HepG2 (cell line): ENCODE measurements around the gene NCOA6. TPM values are rescaled to one million over a fixed set of nuclear protein-coding genes. Genes with fewer than 3 reads are reported as not detected.

Experiments
- FOSL1 ChIP-seq: sonication (generic); formaldehyde crosslinking; IDR thresholded peaks from 2 replicates; pipeline ENCODE4 v1.9.0; 2021; ENCODE audit warnings: missing genetic modification reagents, borderline replicate concordance
- HOXD1 ChIP-seq: sonication (generic); formaldehyde crosslinking; IDR thresholded peaks from 2 replicates; pipeline ENCODE4 v1.5.0; 2020; ENCODE audit warnings: missing genetic modification reagents
- MED8 ChIP-seq: sonication (generic); formaldehyde crosslinking; IDR thresholded peaks from 2 replicates; pipeline ENCODE4 v1.8.1; 2023; ENCODE audit warnings: mild to moderate bottlenecking, missing genetic modification reagents; ENCODE audit not compliant: insufficient replicate concordance
- MZF1 ChIP-seq: sonication (generic); formaldehyde crosslinking; IDR thresholded peaks from 2 replicates; pipeline ENCODE4 v1.8.1; 2023; ENCODE audit warnings: mild to moderate bottlenecking, missing genetic modification reagents, borderline replicate concordance
- PPARG ChIP-seq: conservative IDR thresholded peaks from 2 replicates; pipeline ENCODE4 v1.6.1; 2016; ENCODE audit warnings: missing biosample characterization, missing genetic modification reagents
- SP2 ChIP-seq: sonication (generic); formaldehyde crosslinking; IDR thresholded peaks from 2 replicates; pipeline ENCODE4 v1.5.1; 2020; ENCODE audit warnings: mild to moderate bottlenecking, missing genetic modification reagents
- THAP11 ChIP-seq: IDR thresholded peaks from 2 replicates; pipeline ENCODE4 v1.6.1; 2016; ENCODE audit warnings: missing biosample characterization, missing genetic modification reagents
- ZFY ChIP-seq: sonication (generic); formaldehyde crosslinking; IDR thresholded peaks from 2 replicates; pipeline ENCODE4 v1.4.0; 2020; ENCODE audit warnings: missing genetic modification reagents
- ZNF367 ChIP-seq: sonication (generic); formaldehyde crosslinking; IDR thresholded peaks from 2 replicates; pipeline ENCODE4 v1.4.0; 2020; ENCODE audit warnings: missing genetic modification reagents, borderline replicate concordance
- ZNF790 ChIP-seq: sonication (generic); formaldehyde crosslinking; IDR thresholded peaks from 2 replicates; pipeline ENCODE4 v1.8.0; 2022; ENCODE audit warnings: missing genetic modification reagents, mild to moderate bottlenecking, borderline replicate concordance
- ZSCAN12 ChIP-seq: sonication (generic); formaldehyde crosslinking; IDR thresholded peaks from 2 replicates; pipeline ENCODE4 v1.9.0; 2021; ENCODE audit warnings: mild to moderate bottlenecking, missing genetic modification reagents
- polyA plus RNA-seq, 8 experiments: library from polyadenylated mRNA; depleted of rRNA in 3 of 8; stranded (reverse) in 7 of 8; unstranded in 1 of 8; fragments of >200 nt; fragmentation: Illumina TruSeq in 4 of 8; extraction: Trizol in 4 of 8; gene quantifications; 2 replicates each; pipeline versions ENCODE4 v1.2.1 to v1.2.3, GENCODE V29; 2011 to 2016; ENCODE audit warnings: low read depth in 4 of 8, missing spikeins in 1 of 8, mixed read lengths in 1 of 8; ENCODE audit not compliant: insufficient read depth in 1 of 8
- total RNA-seq, 5 experiments: library from RNA; depleted of rRNA; stranded (reverse); fragments of >200 nt; fragmentation: Illumina TruSeq; extraction: Trizol; gene quantifications; 2 replicates each; pipeline ENCODE4 v1.2.3, GENCODE V29; 2016; ENCODE audit warnings: low read depth in 1 of 5
- TF ChIP-seq, protein P1 (sequence below): sonication (generic); formaldehyde crosslinking; conservative IDR thresholded peaks from 2 replicates; pipeline ENCODE4 v1.8.0; 2022; ENCODE audit warnings: missing genetic modification reagents
- TF ChIP-seq, protein P2 (sequence below): IDR thresholded peaks from 2 replicates; pipeline ENCODE4 v1.6.1; 2018; ENCODE audit warnings: missing genetic modification reagents, mild to moderate bottlenecking, missing compliant biosample characterization
- TF ChIP-seq, protein P3 (sequence below): IDR thresholded peaks from 2 replicates; pipeline ENCODE4 v1.6.1; 2016; ENCODE audit warnings: missing compliant biosample characterization, missing genetic modification reagents, borderline replicate concordance
- TF ChIP-seq, protein P4 (sequence below): sonication (generic); formaldehyde crosslinking; IDR thresholded peaks from 2 replicates; pipeline ENCODE4 v1.4.0; 2020; ENCODE audit warnings: missing genetic modification reagents
- TF ChIP-seq, protein P5 (sequence below): sonication (generic); formaldehyde crosslinking; IDR thresholded peaks from 2 replicates; pipeline ENCODE4 v1.5.1; 2020; ENCODE audit warnings: mild to moderate bottlenecking, missing genetic modification reagents
- TF ChIP-seq, protein P6 (sequence below): sonication (generic); formaldehyde crosslinking; IDR thresholded peaks from 2 replicates; pipeline ENCODE4 v1.5.0; 2020; ENCODE audit warnings: mild to moderate bottlenecking, missing genetic modification reagents, borderline replicate concordance

The NCOA6 gene
- total and polyA plus RNA-seq, 2 of the 13 experiments (the other 11 are each of a cell fraction or from before 2014, with no cell fraction given), result 11.2 to 29.3 TPM

DNA sequence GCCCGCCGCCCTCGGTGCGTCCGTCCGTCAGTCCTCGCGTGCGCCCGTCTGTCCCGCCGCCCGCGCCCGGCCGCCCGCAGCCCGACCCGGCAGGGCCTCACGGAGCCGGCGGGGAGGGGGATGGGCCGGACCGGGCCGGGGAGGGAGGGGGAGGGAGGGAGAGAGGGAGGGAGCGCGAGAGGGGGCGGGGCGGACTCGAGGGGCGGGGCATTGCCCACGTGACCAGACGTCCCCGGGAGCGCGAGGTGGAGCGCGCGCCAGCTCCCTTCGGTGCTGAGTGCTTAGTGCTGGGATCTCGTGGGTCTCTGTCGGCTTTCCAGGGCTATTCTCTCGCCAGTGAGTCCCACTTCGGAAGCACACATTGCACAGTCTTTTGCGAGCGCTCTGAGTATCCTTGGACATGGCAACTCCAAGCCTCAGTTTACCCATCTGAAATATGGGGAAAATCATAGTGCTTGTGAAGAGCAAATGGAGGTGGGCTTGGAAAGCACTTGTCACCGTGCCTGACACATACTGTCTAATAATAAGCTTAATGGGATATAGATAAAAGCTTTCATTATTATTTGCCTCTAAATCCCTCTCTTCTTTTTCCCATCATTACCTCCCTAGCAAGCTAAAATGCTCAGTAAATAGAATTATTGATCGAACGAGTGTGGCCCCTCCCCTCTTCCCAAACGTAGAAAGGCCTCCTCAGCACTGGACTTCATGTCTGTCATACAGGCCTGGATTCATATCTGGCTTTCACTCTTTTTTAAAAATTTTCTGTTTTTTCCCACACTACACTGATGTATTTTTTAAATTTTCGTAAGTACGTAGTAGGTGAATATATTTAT lies at the start of gene NCOA6 (continued):
- TF ChIP-seq, protein P1, sequence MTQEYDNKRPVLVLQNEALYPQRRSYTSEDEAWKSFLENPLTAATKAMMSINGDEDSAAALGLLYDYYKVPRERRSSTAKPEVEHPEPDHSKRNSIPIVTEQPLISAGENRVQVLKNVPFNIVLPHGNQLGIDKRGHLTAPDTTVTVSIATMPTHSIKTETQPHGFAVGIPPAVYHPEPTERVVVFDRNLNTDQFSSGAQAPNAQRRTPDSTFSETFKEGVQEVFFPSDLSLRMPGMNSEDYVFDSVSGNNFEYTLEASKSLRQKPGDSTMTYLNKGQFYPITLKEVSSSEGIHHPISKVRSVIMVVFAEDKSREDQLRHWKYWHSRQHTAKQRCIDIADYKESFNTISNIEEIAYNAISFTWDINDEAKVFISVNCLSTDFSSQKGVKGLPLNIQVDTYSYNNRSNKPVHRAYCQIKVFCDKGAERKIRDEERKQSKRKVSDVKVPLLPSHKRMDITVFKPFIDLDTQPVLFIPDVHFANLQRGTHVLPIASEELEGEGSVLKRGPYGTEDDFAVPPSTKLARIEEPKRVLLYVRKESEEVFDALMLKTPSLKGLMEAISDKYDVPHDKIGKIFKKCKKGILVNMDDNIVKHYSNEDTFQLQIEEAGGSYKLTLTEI, result no peak
- TF ChIP-seq, protein P2, sequence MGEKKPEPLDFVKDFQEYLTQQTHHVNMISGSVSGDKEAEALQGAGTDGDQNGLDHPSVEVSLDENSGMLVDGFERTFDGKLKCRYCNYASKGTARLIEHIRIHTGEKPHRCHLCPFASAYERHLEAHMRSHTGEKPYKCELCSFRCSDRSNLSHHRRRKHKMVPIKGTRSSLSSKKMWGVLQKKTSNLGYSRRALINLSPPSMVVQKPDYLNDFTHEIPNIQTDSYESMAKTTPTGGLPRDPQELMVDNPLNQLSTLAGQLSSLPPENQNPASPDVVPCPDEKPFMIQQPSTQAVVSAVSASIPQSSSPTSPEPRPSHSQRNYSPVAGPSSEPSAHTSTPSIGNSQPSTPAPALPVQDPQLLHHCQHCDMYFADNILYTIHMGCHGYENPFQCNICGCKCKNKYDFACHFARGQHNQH (CRISPR knock-in tag), result peak; percentile 82
- no peak for TF ChIP-seq FOSL1
- TF ChIP-seq, protein P3, sequence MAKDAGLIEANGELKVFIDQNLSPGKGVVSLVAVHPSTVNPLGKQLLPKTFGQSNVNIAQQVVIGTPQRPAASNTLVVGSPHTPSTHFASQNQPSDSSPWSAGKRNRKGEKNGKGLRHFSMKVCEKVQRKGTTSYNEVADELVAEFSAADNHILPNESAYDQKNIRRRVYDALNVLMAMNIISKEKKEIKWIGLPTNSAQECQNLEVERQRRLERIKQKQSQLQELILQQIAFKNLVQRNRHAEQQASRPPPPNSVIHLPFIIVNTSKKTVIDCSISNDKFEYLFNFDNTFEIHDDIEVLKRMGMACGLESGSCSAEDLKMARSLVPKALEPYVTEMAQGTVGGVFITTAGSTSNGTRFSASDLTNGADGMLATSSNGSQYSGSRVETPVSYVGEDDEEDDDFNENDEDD (CRISPR knock-in tag), result peak; percentile 86
- TF ChIP-seq HOXD1 (CRISPR knock-in tag), result 0 out of 2 replicates have a peak, but pooled peaks have one; percentile 65
- no peak; the same call in 1 of the 2 replicates for TF ChIP-seq THAP11 (CRISPR knock-in tag)
- TF ChIP-seq ZNF790 (CRISPR knock-in tag), result 0 out of 2 replicates have a peak, but pooled peaks have one; percentile 49
- TF ChIP-seq, protein P4, sequence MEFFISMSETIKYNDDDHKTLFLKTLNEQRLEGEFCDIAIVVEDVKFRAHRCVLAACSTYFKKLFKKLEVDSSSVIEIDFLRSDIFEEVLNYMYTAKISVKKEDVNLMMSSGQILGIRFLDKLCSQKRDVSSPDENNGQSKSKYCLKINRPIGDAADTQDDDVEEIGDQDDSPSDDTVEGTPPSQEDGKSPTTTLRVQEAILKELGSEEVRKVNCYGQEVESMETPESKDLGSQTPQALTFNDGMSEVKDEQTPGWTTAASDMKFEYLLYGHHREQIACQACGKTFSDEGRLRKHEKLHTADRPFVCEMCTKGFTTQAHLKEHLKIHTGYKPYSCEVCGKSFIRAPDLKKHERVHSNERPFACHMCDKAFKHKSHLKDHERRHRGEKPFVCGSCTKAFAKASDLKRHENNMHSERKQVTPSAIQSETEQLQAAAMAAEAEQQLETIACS (CRISPR knock-in tag), result peak; percentile 90
- TF ChIP-seq ZSCAN12 (CRISPR knock-in tag), result no peak; the same call in 1 of the 2 replicates
- no peak; the same call in 1 of the 2 replicates for TF ChIP-seq ZNF367 (CRISPR knock-in tag)
- TF ChIP-seq ZFY (CRISPR knock-in tag), result no peak; the same call in 1 of the 2 replicates
- TF ChIP-seq, protein P5, sequence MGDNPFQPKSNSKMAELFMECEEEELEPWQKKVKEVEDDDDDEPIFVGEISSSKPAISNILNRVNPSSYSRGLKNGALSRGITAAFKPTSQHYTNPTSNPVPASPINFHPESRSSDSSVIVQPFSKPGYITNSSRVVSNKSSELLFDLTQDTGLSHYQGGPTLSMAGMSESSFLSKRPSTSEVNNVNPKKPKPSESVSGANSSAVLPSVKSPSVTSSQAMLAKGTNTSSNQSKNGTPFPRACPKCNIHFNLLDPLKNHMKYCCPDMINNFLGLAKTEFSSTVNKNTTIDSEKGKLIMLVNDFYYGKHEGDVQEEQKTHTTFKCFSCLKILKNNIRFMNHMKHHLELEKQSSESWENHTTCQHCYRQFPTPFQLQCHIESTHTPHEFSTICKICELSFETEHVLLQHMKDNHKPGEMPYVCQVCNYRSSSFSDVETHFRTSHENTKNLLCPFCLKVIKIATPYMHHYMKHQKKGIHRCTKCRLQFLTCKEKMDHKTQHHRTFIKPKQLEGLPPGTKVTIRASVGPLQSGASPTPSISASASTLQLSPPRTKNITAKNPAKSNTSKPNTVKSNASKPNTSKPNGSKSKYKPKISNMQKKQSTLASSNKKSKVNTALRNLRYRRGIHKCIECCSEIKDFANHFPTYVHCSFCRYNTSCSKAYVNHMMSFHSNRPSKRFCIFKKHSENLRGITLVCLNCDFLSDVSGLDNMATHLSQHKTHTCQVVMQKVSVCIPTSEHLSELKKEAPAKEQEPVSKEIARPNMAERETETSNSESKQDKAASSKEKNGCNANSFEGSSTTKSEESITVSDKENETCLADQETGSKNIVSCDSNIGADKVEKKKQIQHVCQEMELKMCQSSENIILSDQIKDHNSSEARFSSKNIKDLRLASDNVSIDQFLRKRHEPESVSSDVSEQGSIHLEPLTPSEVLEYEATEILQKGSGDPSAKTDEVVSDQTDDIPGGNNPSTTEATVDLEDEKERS, result no peak
- TF ChIP-seq MZF1 (CRISPR knock-in tag), result no peak
- no peak; the same call in 1 of the 2 replicates for TF ChIP-seq PPARG (CRISPR knock-in tag)
- TF ChIP-seq SP2 (CRISPR knock-in tag), result peak; percentile 36; the same call in 1 of the 2 replicates
- no peak for TF ChIP-seq MED8 (CRISPR knock-in tag)
- TF ChIP-seq, protein P6, sequence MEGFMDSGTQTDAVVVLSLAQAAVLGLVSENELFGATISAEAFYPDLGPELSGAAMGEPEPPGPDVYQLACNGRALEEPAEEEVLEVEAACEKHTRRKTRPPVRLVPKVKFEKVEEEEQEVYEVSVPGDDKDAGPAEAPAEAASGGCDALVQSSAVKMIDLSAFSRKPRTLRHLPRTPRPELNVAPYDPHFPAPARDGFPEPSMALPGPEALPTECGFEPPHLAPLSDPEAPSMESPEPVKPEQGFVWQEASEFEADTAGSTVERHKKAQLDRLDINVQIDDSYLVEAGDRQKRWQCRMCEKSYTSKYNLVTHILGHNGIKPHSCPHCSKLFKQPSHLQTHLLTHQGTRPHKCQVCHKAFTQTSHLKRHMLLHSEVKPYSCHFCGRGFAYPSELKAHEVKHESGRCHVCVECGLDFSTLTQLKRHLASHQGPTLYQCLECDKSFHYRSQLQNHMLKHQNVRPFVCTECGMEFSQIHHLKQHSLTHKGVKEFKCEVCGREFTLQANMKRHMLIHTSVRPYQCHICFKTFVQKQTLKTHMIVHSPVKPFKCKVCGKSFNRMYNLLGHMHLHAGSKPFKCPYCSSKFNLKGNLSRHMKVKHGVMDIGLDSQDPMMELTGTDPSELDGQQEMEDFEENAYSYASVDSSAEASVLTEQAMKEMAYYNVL (CRISPR knock-in tag), result 0 out of 2 replicates have a peak, but pooled peaks have one; percentile 57
